ENCODE data around the gene FAM78A.

DNA sequence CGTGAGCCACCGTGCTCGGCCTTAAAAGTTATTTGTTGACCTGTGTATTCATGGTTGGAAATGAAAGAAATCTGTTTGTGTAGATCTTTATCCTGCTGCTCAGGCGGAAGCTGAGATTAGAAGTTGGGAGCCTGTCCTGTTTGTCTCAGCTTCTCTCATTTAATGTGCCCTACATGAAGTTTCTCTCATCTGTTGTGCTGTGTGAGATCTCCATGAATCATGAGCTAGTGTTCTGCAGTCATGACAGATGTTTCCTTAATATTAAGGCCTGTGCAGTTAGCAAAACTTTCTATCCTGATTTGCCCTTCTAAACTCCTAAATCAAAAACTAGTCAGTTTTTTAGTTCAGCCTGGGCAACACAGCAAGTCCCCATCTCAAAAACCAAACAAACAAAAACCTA, 59.5 kb downstream of the FAM78A start:
- TF ChIP-seq, protein P1, sequence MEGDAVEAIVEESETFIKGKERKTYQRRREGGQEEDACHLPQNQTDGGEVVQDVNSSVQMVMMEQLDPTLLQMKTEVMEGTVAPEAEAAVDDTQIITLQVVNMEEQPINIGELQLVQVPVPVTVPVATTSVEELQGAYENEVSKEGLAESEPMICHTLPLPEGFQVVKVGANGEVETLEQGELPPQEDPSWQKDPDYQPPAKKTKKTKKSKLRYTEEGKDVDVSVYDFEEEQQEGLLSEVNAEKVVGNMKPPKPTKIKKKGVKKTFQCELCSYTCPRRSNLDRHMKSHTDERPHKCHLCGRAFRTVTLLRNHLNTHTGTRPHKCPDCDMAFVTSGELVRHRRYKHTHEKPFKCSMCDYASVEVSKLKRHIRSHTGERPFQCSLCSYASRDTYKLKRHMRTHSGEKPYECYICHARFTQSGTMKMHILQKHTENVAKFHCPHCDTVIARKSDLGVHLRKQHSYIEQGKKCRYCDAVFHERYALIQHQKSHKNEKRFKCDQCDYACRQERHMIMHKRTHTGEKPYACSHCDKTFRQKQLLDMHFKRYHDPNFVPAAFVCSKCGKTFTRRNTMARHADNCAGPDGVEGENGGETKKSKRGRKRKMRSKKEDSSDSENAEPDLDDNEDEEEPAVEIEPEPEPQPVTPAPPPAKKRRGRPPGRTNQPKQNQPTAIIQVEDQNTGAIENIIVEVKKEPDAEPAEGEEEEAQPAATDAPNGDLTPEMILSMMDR (conservative IDR thresholded peaks at IDR 0.05; ENCODE audit: low read depth, low read length), result no peak
- no peak for TF ChIP-seq EZH2 (IDR thresholded peaks at IDR 0.05; ENCODE audit: borderline replicate concordance, low read depth, low read length, poor library complexity, severe bottlenecking)

Data from A673 (cell line).